Measurements from ENCODE around the gene CES5A. TPM values are rescaled to one million over a fixed set of nuclear protein-coding genes. Genes with fewer than 3 reads are reported as not detected.

The CES5A gene
- total and polyA plus RNA-seq, 2 of the 8 experiments (the other 6 are each of a cell fraction or from before 2014, with no cell fraction given): not detected

- TF ChIP-seq CHD7 (IDR thresholded peaks at IDR 0.05; ENCODE audit: insufficient replicate concordance, low read length) (no peak), SIX5 (IDR thresholded peaks at IDR 0.05; ENCODE audit: low read depth, low read length) (no peak), KDM1A (IDR thresholded peaks at IDR 0.05; ENCODE audit: borderline replicate concordance, low read length) (no peak), RBBP5 (IDR thresholded peaks at IDR 0.05; ENCODE audit: borderline replicate concordance, low read depth, low read length) (no peak), CEBPB (IDR thresholded peaks at IDR 0.05; ENCODE audit: low read depth, low read length) (no peak), BACH1 (IDR thresholded peaks at IDR 0.05; ENCODE audit: low read length) (no peak), ASH2L (IDR thresholded peaks at IDR 0.05; ENCODE audit: low read length) (no peak), MAFK (IDR thresholded peaks at IDR 0.05; ENCODE audit: low read depth, low read length) (no peak), SP4 (IDR thresholded peaks at IDR 0.05; ENCODE audit: low read length) (no peak), CHD1 (IDR thresholded peaks at IDR 0.05; ENCODE audit: low read depth, low read length) (no peak), POLR2A (IDR thresholded peaks at IDR 0.05; ENCODE audit: control extremely low read depth in 1 of 2, low read depth in 2 of 2, low read length in 2 of 2) (no peak)
Observed at GRCh38 chr16:55876854-55877253, 1.7 kb upstream of the CES5A start (continued).

Measured in H1 (cell line).